Endodermal cell (in vitro differentiated cells): ENCODE data around the gene ANGPTL8. TPM values are rescaled to one million over a fixed set of nuclear protein-coding genes. Genes with fewer than 3 reads are reported as not detected.

Experiments used
- DNase-seq: peaks from one replicate; pipeline ENCODE4 v3.0.0-alpha.2; 2017
- H3K27ac ChIP-seq: 2 replicates; pipeline ENCODE4 v1.5.1; 2013; ENCODE audit warnings: mild to moderate bottlenecking, low read depth, low read length, moderate library complexity
- H3K27me3 ChIP-seq: 2 replicates; pipeline ENCODE4 v1.6.1; 2013; ENCODE audit warnings: mild to moderate bottlenecking, low read length, moderate library complexity; ENCODE audit not compliant: insufficient read depth, control insufficient read depth, poor library complexity, severe bottlenecking
- H3K36me3 ChIP-seq: 2 replicates; pipeline ENCODE4 v1.7.0; 2013; ENCODE audit warnings: mild to moderate bottlenecking, low read length, moderate library complexity; ENCODE audit not compliant: control insufficient read depth, insufficient read depth
- H3K4me1 ChIP-seq: one replicate; pipeline ENCODE4 v1.7.0; 2013; ENCODE audit warnings: low read length; ENCODE audit not compliant: control insufficient read depth, insufficient read depth
- H3K4me3 ChIP-seq: 2 replicates; pipeline ENCODE4 v1.5.1; 2013; ENCODE audit warnings: mild to moderate bottlenecking, low read length, moderate library complexity
- H3K9ac ChIP-seq: 2 replicates; pipeline ENCODE4 v1.6.1; 2013; ENCODE audit warnings: mild to moderate bottlenecking, low read length, moderate library complexity; ENCODE audit not compliant: poor library complexity, severe bottlenecking; ENCODE audit errors: extremely low read depth
- H3K9me3 ChIP-seq: 2 replicates; pipeline ENCODE4 v1.6.1; 2013; ENCODE audit warnings: mild to moderate bottlenecking, low read length, moderate library complexity; ENCODE audit not compliant: control insufficient read depth
- H3K27ac Mint-ChIP-seq: 2 replicates; pipeline ENCODE4 v1.8.0; 2020; ENCODE audit warnings: mixed read lengths
- H3K27me3 Mint-ChIP-seq: 2 replicates; pipeline ENCODE4 v1.8.0; 2021; ENCODE audit warnings: mild to moderate bottlenecking, mixed read lengths; ENCODE audit not compliant: insufficient read depth
- H3K36me3 Mint-ChIP-seq: 2 replicates; pipeline ENCODE4 v1.8.0; 2020; ENCODE audit warnings: low read depth, mixed read lengths
- H3K4me1 Mint-ChIP-seq: 2 replicates; pipeline ENCODE4 v1.8.0; 2020; ENCODE audit warnings: mixed read lengths
- H3K4me3 Mint-ChIP-seq: 2 replicates; pipeline ENCODE4 v1.8.0; 2020; ENCODE audit warnings: mild to moderate bottlenecking, moderate library complexity, mixed read lengths
- H3K9me3 Mint-ChIP-seq: 2 replicates; pipeline ENCODE4 v1.8.0; 2020; ENCODE audit warnings: mild to moderate bottlenecking, mixed read lengths
- WGBS, 2 experiments: methylation state at CpG; one replicate each; pipeline versions ENCODE4 v1.1.5 to v1.1.7; 2013; ENCODE audit warnings: missing lambda C conversion rate in 2 of 2, mixed read lengths in 1 of 2; ENCODE audit not compliant: insufficient coverage in 1 of 2, insufficient read length in 1 of 2; 5-methylcytosine and 5-hydroxymethylcytosine counted together
- total RNA-seq, 2 donors: library from RNA; stranded (reverse); fragmentation: NEBNext Ultra II Directional in 1 of 2; extraction: Animal tissue kit (Norgen Biotek cat#: 25700) in 1 of 2; gene quantifications; 2 replicates in 1 of 2; 3 replicates in 1 of 2; pipeline ENCODE4 v1.2.1, GENCODE V29; 2021
- TF ChIP-seq, protein P1 (sequence below): fragments of 200-600 bp; sonication (generic); conservative IDR thresholded peaks from 2 replicates; pipeline ENCODE4 v1.5.0; 2021; ENCODE audit warnings: antibody characterized with exemption, mild to moderate bottlenecking

Gene ANGPTL8
- total RNA-seq, 2 donors from 2014 or later, result not detected

DNA sequence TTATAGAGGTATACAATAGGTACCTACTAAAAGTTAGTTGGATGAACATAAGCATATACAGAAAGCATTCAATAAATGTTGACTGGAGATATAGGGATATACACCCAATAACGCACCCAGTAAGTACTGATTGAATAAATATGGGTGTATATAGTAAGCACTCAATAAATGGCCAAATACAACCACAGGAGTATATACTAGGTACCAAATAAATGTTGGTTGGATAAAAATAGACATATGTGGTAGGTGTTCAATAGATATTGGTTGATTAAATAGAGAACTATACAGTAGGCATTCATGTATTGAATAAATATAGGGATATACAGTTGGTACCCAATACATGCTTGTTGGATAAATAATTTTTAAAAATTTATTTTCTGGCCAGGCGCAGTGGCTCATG is 9.4 kb downstream of the ANGPTL8 start:
- H3K27me3 Mint-ChIP-seq, result no peaks in the 10 kb centered on the region
- no peak overlapping the region for H3K27ac Mint-ChIP-seq
- 96% methylated on average over 2 of the region's 2 CpGs; no CpG with 5 or more reads in 1 of the 2 experiments for WGBS, 2 experiments

DNA sequence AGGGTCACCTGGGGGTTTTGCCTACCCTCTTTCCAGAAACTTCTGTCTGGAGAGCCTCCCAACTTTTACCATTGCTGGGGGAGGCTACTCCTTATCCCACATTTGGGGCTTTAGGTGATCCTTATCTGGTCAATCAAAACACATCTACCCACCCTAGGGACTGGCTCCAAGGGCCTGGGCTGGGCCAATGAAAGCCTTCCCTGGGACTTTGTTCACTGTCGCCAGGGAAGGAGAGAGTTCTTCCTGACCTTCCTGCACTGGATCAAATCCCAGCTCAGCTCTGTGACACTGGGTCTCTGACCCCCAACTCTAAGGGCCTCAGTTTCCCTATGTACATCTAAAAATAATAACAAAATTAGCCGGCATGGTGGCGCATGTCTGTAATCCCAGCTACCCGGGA is 11.8 kb downstream of the ANGPTL8 start:
- no peaks in the 10 kb centered on the region for H3K4me1 Mint-ChIP-seq
- Histone ChIP-seq H3K36me3 (peaks cover 41% of the 10 kb centered on the region), H3K9me3 (no peaks in the 10 kb centered on the region), H3K27ac (no peak overlapping the region), H3K9ac (no peak overlapping the region), H3K27me3 (no peaks in the 10 kb centered on the region), H3K4me1 (peaks cover 3% of the 10 kb centered on the region), H3K4me3 (no peak overlapping the region)
- no peak overlapping the region for H3K4me3 Mint-ChIP-seq
- DNase-seq, result no peak
- no peaks in the 10 kb centered on the region for H3K27me3 Mint-ChIP-seq
- 96 to 100% methylated on average over 1 to 4 of the region's 4 CpGs for WGBS, 2 experiments
- TF ChIP-seq, protein P1, sequence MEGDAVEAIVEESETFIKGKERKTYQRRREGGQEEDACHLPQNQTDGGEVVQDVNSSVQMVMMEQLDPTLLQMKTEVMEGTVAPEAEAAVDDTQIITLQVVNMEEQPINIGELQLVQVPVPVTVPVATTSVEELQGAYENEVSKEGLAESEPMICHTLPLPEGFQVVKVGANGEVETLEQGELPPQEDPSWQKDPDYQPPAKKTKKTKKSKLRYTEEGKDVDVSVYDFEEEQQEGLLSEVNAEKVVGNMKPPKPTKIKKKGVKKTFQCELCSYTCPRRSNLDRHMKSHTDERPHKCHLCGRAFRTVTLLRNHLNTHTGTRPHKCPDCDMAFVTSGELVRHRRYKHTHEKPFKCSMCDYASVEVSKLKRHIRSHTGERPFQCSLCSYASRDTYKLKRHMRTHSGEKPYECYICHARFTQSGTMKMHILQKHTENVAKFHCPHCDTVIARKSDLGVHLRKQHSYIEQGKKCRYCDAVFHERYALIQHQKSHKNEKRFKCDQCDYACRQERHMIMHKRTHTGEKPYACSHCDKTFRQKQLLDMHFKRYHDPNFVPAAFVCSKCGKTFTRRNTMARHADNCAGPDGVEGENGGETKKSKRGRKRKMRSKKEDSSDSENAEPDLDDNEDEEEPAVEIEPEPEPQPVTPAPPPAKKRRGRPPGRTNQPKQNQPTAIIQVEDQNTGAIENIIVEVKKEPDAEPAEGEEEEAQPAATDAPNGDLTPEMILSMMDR, result no peak
- H3K27ac Mint-ChIP-seq, result no peak overlapping the region
- H3K9me3 Mint-ChIP-seq, result no peaks in the 10 kb centered on the region
- peaks cover 38% of the 10 kb centered on the region for H3K36me3 Mint-ChIP-seq

More for the DNA sequence above, 9.4 kb downstream of the ANGPTL8 start:
- Mint-ChIP-seq H3K9me3 (no peaks in the 10 kb centered on the region), H3K4me3 (no peak overlapping the region), H3K4me1 (no peaks in the 10 kb centered on the region), H3K36me3 (peaks cover 48% of the 10 kb centered on the region)
- peaks cover 3% of the 10 kb centered on the region for H3K4me1 ChIP-seq
- no peak overlapping the region for H3K4me3 ChIP-seq
- no peak for DNase-seq
- no peaks in the 10 kb centered on the region for H3K27me3 ChIP-seq
- no peak overlapping the region for H3K9ac ChIP-seq
- H3K9me3 ChIP-seq, result no peaks in the 10 kb centered on the region
- H3K36me3 ChIP-seq, result peaks cover 47% of the 10 kb centered on the region
- TF ChIP-seq, protein P1, result no peak
- H3K27ac ChIP-seq, result no peak overlapping the region

DNA sequence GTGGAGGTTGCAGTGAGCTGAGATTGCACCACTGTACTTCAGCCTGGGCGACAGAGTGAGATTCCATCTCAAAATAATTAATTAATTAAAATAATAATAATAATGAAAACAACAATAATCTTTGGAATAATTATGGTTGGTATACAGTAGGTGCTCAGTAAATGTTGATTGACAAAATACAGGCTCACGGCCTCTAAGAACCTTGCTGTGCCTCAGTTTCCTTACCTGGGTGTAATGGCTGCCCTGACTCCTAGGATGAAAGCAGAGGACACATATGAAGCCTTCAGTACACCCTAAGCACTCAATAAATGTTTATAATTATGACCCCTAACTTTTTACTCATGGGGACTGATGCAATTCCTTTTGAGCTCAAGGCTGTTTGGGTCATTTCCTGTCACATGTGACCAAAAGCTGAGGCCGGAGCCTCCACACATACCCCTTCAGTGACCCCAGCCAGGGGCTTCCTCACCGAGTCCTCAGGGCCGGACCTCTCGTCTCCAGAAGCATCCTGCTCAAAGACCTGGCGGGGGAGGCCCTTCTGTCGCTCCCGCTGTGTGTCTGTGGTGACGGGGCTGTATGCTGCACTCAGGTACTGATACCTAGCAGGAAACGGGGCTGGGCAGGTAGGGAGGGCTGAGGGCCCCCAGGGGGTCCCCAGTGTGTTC is 12.4 kb downstream of the ANGPTL8 start:
- H3K4me1 ChIP-seq, result peaks cover 3% of the 10 kb centered on the region
- no peaks in the 10 kb centered on the region for H3K4me1 Mint-ChIP-seq
- 90 to 95% methylated on average over 5 to 10 of the region's 11 CpGs for WGBS, 2 experiments

More for the DNA sequence above, 12.4 kb downstream of the ANGPTL8 start:
- Mint-ChIP-seq H3K9me3 (no peaks in the 10 kb centered on the region), H3K27ac (no peak overlapping the region), H3K27me3 (no peaks in the 10 kb centered on the region), H3K36me3 (peaks cover 33% of the 10 kb centered on the region), H3K4me3 (no peak overlapping the region)
- H3K9ac ChIP-seq, result no peak overlapping the region
- H3K4me3 ChIP-seq, result no peak overlapping the region
- H3K27me3 ChIP-seq, result no peaks in the 10 kb centered on the region
- DNase-seq, result no peak
- no peaks in the 10 kb centered on the region for H3K9me3 ChIP-seq
- H3K27ac ChIP-seq, result no peak overlapping the region
- peaks cover 41% of the 10 kb centered on the region for H3K36me3 ChIP-seq
- TF ChIP-seq, protein P1, result no peak
